Endothelial cell of hepatic sinusoid (primary cell): ENCODE measurements around the gene GRAP2.

Source experiments
- in situ Hi-C: cut with HindIII; loops from 2 replicates; pipeline ENCODE4 v1.10.0; 2017; ENCODE audit warnings: low sequenced_read_pairs

The GRAP2 gene

GRCh38 chr22:40007853-40008710, 107.2 kb downstream of the GRAP2 start:
- in situ Hi-C loops, result loop anchor here (10.0 kb wide), 1 partner anchor 473 kb away; the partner anchor contains the start of gene RPS19BP1

GRCh38 chr22:40008726-40009291, 107.9 kb downstream of the GRAP2 start:
- in situ Hi-C loops, result loop anchor here (10.0 kb wide), 1 partner anchor 474 kb away; the partner anchor contains the start of gene RPS19BP1

- in situ Hi-C loops, result loop anchor here (10.0 kb wide), 1 partner anchor 475 kb away; the partner anchor contains the start of gene RPS19BP1
Measured at GRCh38 chr22:40009292-40009774, 108.4 kb downstream of the GRAP2 start.

GRCh38 chr22:40009951-40010671, 109.2 kb downstream of the GRAP2 start:
- in situ Hi-C loops, result loop anchor here (10.0 kb wide), 1 partner anchor 475 kb away; the partner anchor contains the start of gene RPS19BP1

GRCh38 chr22:40010746-40011145, 109.9 kb downstream of the GRAP2 start:
- in situ Hi-C loops, result no loop called here

- in situ Hi-C loops, result no loop called here
Measured at GRCh38 chr22:40014667-40015248, 113.9 kb downstream of the GRAP2 start.

- in situ Hi-C loops, result no loop called here
Measured at GRCh38 chr22:40015358-40015976, 114.6 kb downstream of the GRAP2 start.

- in situ Hi-C loops, result no loop called here
Measured at GRCh38 chr22:40018051-40018450, 117.2 kb downstream of the GRAP2 start.

- in situ Hi-C loops, result no loop called here
Measured at GRCh38 chr22:40019100-40019499, 118.2 kb downstream of the GRAP2 start.

- in situ Hi-C loops, result loop anchor here (5.0 kb wide), 1 partner anchor 99 kb away; no protein-coding TSS in a partner anchor
Measured at GRCh38 chr22:40020956-40021355, 120.1 kb downstream of the GRAP2 start.

- in situ Hi-C loops, result loop anchor here (5.0 kb wide), 1 partner anchor 99 kb away; no protein-coding TSS in a partner anchor
Measured at GRCh38 chr22:40021401-40022000, 120.6 kb downstream of the GRAP2 start.

- in situ Hi-C loops, result loop anchor here (5.0 kb wide), 1 partner anchor 100 kb away; no protein-coding TSS in a partner anchor
Measured at GRCh38 chr22:40022536-40023240, 121.8 kb downstream of the GRAP2 start.
